Mucosa of stomach (tissue), 1 donor: ENCODE data around the gene VPS35.

Experiments used
- H3K27me3 ChIP-seq: one replicate; pipeline ENCODE4 v1.7.0; 2013; ENCODE audit warnings: mild to moderate bottlenecking, low read length; ENCODE audit not compliant: control insufficient read depth, insufficient read depth
- H3K36me3 ChIP-seq: one replicate; pipeline ENCODE4 v1.7.0; 2013; ENCODE audit warnings: low read length; ENCODE audit not compliant: control insufficient read depth, insufficient read depth
- H3K4me1 ChIP-seq: one replicate; pipeline ENCODE4 v1.7.0; 2013; ENCODE audit warnings: mild to moderate bottlenecking, low read length; ENCODE audit not compliant: control insufficient read depth, insufficient read depth
- H3K4me3 ChIP-seq: one replicate; pipeline ENCODE4 v1.7.0; 2013; ENCODE audit warnings: low read length
- H3K9ac ChIP-seq: one replicate; pipeline ENCODE4 v1.7.0; 2013; ENCODE audit warnings: mild to moderate bottlenecking, low read length, moderate library complexity
- H3K9me3 ChIP-seq: one replicate; pipeline ENCODE4 v1.7.0; 2013; ENCODE audit warnings: mild to moderate bottlenecking, low read length, moderate library complexity; ENCODE audit not compliant: control insufficient read depth
- donor health status: Pancreatic carcinoma.

The VPS35 gene

GRCh38 chr16:46618516-46618915 is 70.5 kb downstream of the VPS35 start:
- Histone ChIP-seq H3K4me1 (peaks cover 7% of the 10 kb centered on the region), H3K27me3 (no peaks in the 10 kb centered on the region), H3K9ac (no peak overlapping the region), H3K36me3 (no peaks in the 10 kb centered on the region), H3K4me3 (no peak overlapping the region), H3K9me3 (no peaks in the 10 kb centered on the region)

- no peaks in the 10 kb centered on the region for H3K4me1 ChIP-seq
Measured at GRCh38 chr16:46614006-46614405, 75.0 kb downstream of the VPS35 start.

GRCh38 chr16:46613352-46613751 is 75.6 kb downstream of the VPS35 start:
- H3K4me1 ChIP-seq, result no peaks in the 10 kb centered on the region
- H3K9me3 ChIP-seq, result no peaks in the 10 kb centered on the region
- H3K36me3 ChIP-seq, result no peaks in the 10 kb centered on the region

More at GRCh38 chr16:46614006-46614405, 75.0 kb downstream of the VPS35 start:
- Histone ChIP-seq H3K9me3 (no peaks in the 10 kb centered on the region), H3K9ac (no peak overlapping the region), H3K36me3 (no peaks in the 10 kb centered on the region), H3K4me3 (no peak overlapping the region), H3K27me3 (no peaks in the 10 kb centered on the region)

GRCh38 chr16:46612121-46612520 is 76.9 kb downstream of the VPS35 start:
- Histone ChIP-seq H3K36me3 (no peaks in the 10 kb centered on the region), H3K9me3 (no peaks in the 10 kb centered on the region)

More at GRCh38 chr16:46613352-46613751, 75.6 kb downstream of the VPS35 start:
- H3K4me3 ChIP-seq, result no peak overlapping the region
- no peak overlapping the region for H3K9ac ChIP-seq
- H3K27me3 ChIP-seq, result no peaks in the 10 kb centered on the region

GRCh38 chr16:46607529-46607928 is 81.4 kb downstream of the VPS35 start:
- no peaks in the 10 kb centered on the region for H3K36me3 ChIP-seq
- no peaks in the 10 kb centered on the region for H3K4me1 ChIP-seq
- H3K9me3 ChIP-seq, result no peaks in the 10 kb centered on the region
- no peak overlapping the region for H3K9ac ChIP-seq
- no peaks in the 10 kb centered on the region for H3K27me3 ChIP-seq
- no peak overlapping the region for H3K4me3 ChIP-seq

More at GRCh38 chr16:46612121-46612520, 76.9 kb downstream of the VPS35 start:
- Histone ChIP-seq H3K4me1 (no peaks in the 10 kb centered on the region), H3K4me3 (no peak overlapping the region), H3K27me3 (no peaks in the 10 kb centered on the region), H3K9ac (no peak overlapping the region)

- Histone ChIP-seq H3K4me1 (no peaks in the 10 kb centered on the region), H3K9me3 (no peaks in the 10 kb centered on the region), H3K36me3 (no peaks in the 10 kb centered on the region), H3K9ac (no peak overlapping the region), H3K27me3 (no peaks in the 10 kb centered on the region), H3K4me3 (no peak overlapping the region)
Measured at GRCh38 chr16:46606231-46606630, 82.7 kb downstream of the VPS35 start.
